MCF 10A (cell line): Measurements from ENCODE around the gene ZFYVE28. TPM values are rescaled to one million over a fixed set of nuclear protein-coding genes. Genes with fewer than 3 reads are reported as not detected.

Experiments used
- BruUV-seq: library from RNA; stranded (reverse); fragments of 400-500 nt; replicated peaks from 2 replicates; lab custom pipeline; 2021; lab: Mats Ljungman, UMichigan
- CTCF ChIA-PET: fragments of 300-600 bp; sonication (Branson Sonifier 250); formaldehyde crosslinking; extraction: SDS; loops from one replicate; lab custom pipeline; 2021; ENCODE audit warnings: antibody characterized with exemption, inconsistent platforms; lab: Yijun Ruan, JAX
- POLR2A ChIA-PET: fragments of 300-600, 350-650 bp; sonication (Branson Sonifier 250); formaldehyde crosslinking; extraction: SDS; loops from one replicate; lab custom pipeline; 2020; ENCODE audit warnings: antibody characterized with exemption, inconsistent platforms; lab: Yijun Ruan, JAX
- DNase-seq: peaks from one replicate; pipeline ENCODE4 v3.0.0-alpha.2; 2018; ENCODE audit not compliant: unreplicated experiment
- H3K27ac Mint-ChIP-seq: one replicate; pipeline ENCODE4 v1.8.0; 2022; ENCODE audit warnings: mild to moderate bottlenecking, low read depth, mixed read lengths; ENCODE audit not compliant: unreplicated experiment
- H3K27me3 Mint-ChIP-seq: one replicate; pipeline ENCODE4 v1.8.0; 2022; ENCODE audit warnings: mixed read lengths; ENCODE audit not compliant: insufficient read depth, unreplicated experiment
- H3K36me3 Mint-ChIP-seq: one replicate; pipeline ENCODE4 v1.8.0; 2022; ENCODE audit warnings: mild to moderate bottlenecking, moderate library complexity, mixed read lengths; ENCODE audit not compliant: insufficient read depth, unreplicated experiment
- H3K4me1 Mint-ChIP-seq: one replicate; pipeline ENCODE4 v1.8.0; 2022; ENCODE audit warnings: mixed read lengths; ENCODE audit not compliant: insufficient read depth, unreplicated experiment
- H3K4me3 Mint-ChIP-seq: one replicate; pipeline ENCODE4 v1.8.0; 2022; ENCODE audit warnings: mild to moderate bottlenecking, moderate library complexity, mixed read lengths; ENCODE audit not compliant: unreplicated experiment
- H3K9me3 Mint-ChIP-seq: one replicate; pipeline ENCODE4 v1.8.0; 2022; ENCODE audit warnings: mixed read lengths; ENCODE audit not compliant: unreplicated experiment
- CTCF ChIP-seq: fragments of 200-600 bp; IDR thresholded peaks from one replicate; pipeline ENCODE4 v1.8.0; 2022; ENCODE audit warnings: antibody characterized with exemption, mild to moderate bottlenecking; ENCODE audit not compliant: unreplicated experiment
- intact Hi-C: fragments of 100-400 bp; cut with micrococcal nuclease; formaldehyde crosslinking; loops from 2 replicates; pipeline ENCODE4 v1.14.1; 2022
- total RNA-seq: library from RNA; stranded (reverse); gene quantifications from 2 replicates; pipeline ENCODE4 v1.2.3, GENCODE V29; 2022

Gene ZFYVE28
- total RNA-seq, 1 experiment from 2014 or later: 1.6 TPM

- Mint-ChIP-seq H3K4me1 (peaks cover 11% of the 10 kb centered on the region), H3K27ac (peak overlapping the region; percentile 32), H3K9me3 (no peaks in the 10 kb centered on the region), H3K4me3 (peak overlapping the region; percentile 56), H3K36me3 (peaks cover 36% of the 10 kb centered on the region), H3K27me3 (no peaks in the 10 kb centered on the region)
- BruUV-seq: no TSS peak
- TF ChIP-seq CTCF: no peak
- CTCF ChIA-PET: interaction anchor here (0.6 kb wide), 1 partner anchor 354 kb away, joined by 3 read pairs; no protein-coding TSS in a partner anchor
- intact Hi-C loops: no loop called here
- DNase-seq: peak; percentile 66
- POLR2A ChIA-PET: no interaction called here
These were observed 162.2 kb downstream of the ZFYVE28 start for GRCh38 chr4:2256156-2256731.

GRCh38 chr4:2255501-2256155, 162.8 kb downstream of the ZFYVE28 start:
- H3K9me3 Mint-ChIP-seq: no peaks in the 10 kb centered on the region
- no TSS peak for BruUV-seq
- H3K27me3 Mint-ChIP-seq: no peaks in the 10 kb centered on the region
- H3K4me3 Mint-ChIP-seq: no peak overlapping the region
- H3K27ac Mint-ChIP-seq: no peak overlapping the region
- peaks cover 11% of the 10 kb centered on the region for H3K4me1 Mint-ChIP-seq
- peaks cover 36% of the 10 kb centered on the region for H3K36me3 Mint-ChIP-seq
- intact Hi-C loops: no loop called here
- peak; percentile 77 for DNase-seq
- CTCF ChIA-PET: no interaction called here
- TF ChIP-seq CTCF: no peak
- POLR2A ChIA-PET: no interaction called here

- no peak overlapping the region for H3K27ac Mint-ChIP-seq
- peaks cover 11% of the 10 kb centered on the region for H3K4me1 Mint-ChIP-seq
- peaks cover 36% of the 10 kb centered on the region for H3K36me3 Mint-ChIP-seq
- intact Hi-C loops: no loop called here
- DNase-seq: no peak
- H3K27me3 Mint-ChIP-seq: no peaks in the 10 kb centered on the region
- ChIA-PET POLR2A (interaction anchor here (0.7 kb wide), 1 partner anchor 9 kb away, joined by 3 read pairs; no protein-coding TSS in a partner anchor), CTCF (no interaction called here)
- no peaks in the 10 kb centered on the region for H3K9me3 Mint-ChIP-seq
- TF ChIP-seq CTCF: no peak
- BruUV-seq: no TSS peak
- H3K4me3 Mint-ChIP-seq: no peak overlapping the region
These were observed 163.6 kb downstream of the ZFYVE28 start for GRCh38 chr4:2254665-2255500.
